K562 (cell line): ENCODE data around the gene ADAR.

ENCODE experiments used
- ARID2 ChIP-seq: fragments of 450-650 bp; IDR thresholded peaks from 2 replicates; pipeline ENCODE4 v1.6.1; 2017; ENCODE audit warnings: antibody characterized with exemption, mild to moderate bottlenecking
- BHLHE40 ChIP-seq: IDR thresholded peaks from 2 replicates; pipeline ENCODE4 v1.6.1; 2011; ENCODE audit warnings: low read length, improper control_type of control experiment
- CTCF ChIP-seq, 3 experiments: IDR thresholded peaks in 2 of 3; conservative IDR thresholded peaks in 1 of 3; 2 replicates each; pipeline ENCODE4 v1.5.1; 2011 to 2012; ENCODE audit warnings: low read length in 3 of 3, mild to moderate bottlenecking in 3 of 3, control low read depth in 2 of 3, improper control_type of control experiment in 1 of 3, inconsistent platforms in 1 of 3, low read depth in 1 of 3, mixed read lengths in 1 of 3, moderate library complexity in 1 of 3; ENCODE audit not compliant: insufficient read depth in 2 of 3
- MGA ChIP-seq: fragments of 450-650 bp; IDR thresholded peaks from 2 replicates; pipeline ENCODE4 v1.6.1; 2016; ENCODE audit warnings: mild to moderate bottlenecking, moderate library complexity
- REST ChIP-seq, 2 experiments: fragments of 450-650 bp; formaldehyde crosslinking in 1 of 2; IDR thresholded peaks; 2 replicates each; pipeline versions ENCODE4 v1.4.0 to v1.6.1; 2014 to 2020; ENCODE audit warnings: mild to moderate bottlenecking in 2 of 2, borderline replicate concordance in 1 of 2, low read depth in 1 of 2
- TCF7L2 ChIP-seq: fragments of 150-350 bp; IDR thresholded peaks from 2 replicates; pipeline ENCODE4 v1.6.1; 2016; ENCODE audit warnings: low read depth, mild to moderate bottlenecking, low read length, moderate library complexity
- ZBTB26 ChIP-seq: fragments of 450-650 bp; formaldehyde crosslinking; IDR thresholded peaks from 2 replicates; pipeline ENCODE4 v1.4.0; 2022; ENCODE audit warnings: missing genetic modification characterization

GRCh38 chr1:154565876-154566275 is 42.1 kb downstream of the ADAR start:
- TF ChIP-seq TCF7L2 (no peak), ARID2 (no peak), REST (IDR thresholded peaks at IDR 0.05; ENCODE audit: borderline replicate concordance) (no peak), REST (CRISPR knock-in tag; IDR thresholded peaks at IDR 0.05; ENCODE audit: low read depth) (no peak), ZBTB26 (no peak), BHLHE40 (no peak), CTCF (IDR thresholded peaks at IDR 0.05 in 2 of 3, conservative IDR thresholded peaks at IDR 0.05 in 1 of 3; ENCODE audit: insufficient read depth in 2 of 3, low read depth in 1 of 3, low read length in 3 of 3) (no peak), MGA (no peak)
